Natural killer cell (primary cell): ENCODE data around the gene THSD1. TPM values are rescaled to one million over a fixed set of nuclear protein-coding genes. Genes with fewer than 3 reads are reported as not detected.

Experiments
- total RNA-seq, 4 donors: library from RNA; stranded (reverse); fragments of 120-200 nt in 1 of 4; gene quantifications; one replicate each; pipeline versions ENCODE4 v1.2.3 to v1.2.4, GENCODE V29; 2013 to 2022

The THSD1 gene
- total RNA-seq, 3 donors from 2014 or later (not counting 1 experiment from before 2014, with no cell fraction given), result 0.61 to 1.2 (median 0.84) TPM

Other genes with a start within 250 kb of the THSD1 start
- gene NEK3, start 246.6 kb downstream of the THSD1 start, total RNA-seq, result 10 to 100 TPM in 1 of 3 donors, 1 to 10 TPM in 2; 7.5 to 15.2 (median 8.8) TPM
- 10 to 100 TPM; 59.0 to 64.2 (median 63.3) TPM for gene VPS36, start 44.5 kb upstream of the THSD1 start, total RNA-seq
- 10 to 100 TPM; 12.0 to 15.6 (median 13.1) TPM for gene CKAP2, start 49.3 kb upstream of the THSD1 start, total RNA-seq
- 10 to 100 TPM; 11.9 to 16.2 (median 15.4) TPM for gene HNRNPA1L2, start 236.3 kb upstream of the THSD1 start, total RNA-seq
- gene SUGT1, start 246.7 kb upstream of the THSD1 start, total RNA-seq, result 10 to 100 TPM; 27.4 to 34.4 (median 29.7) TPM